Measurements from ENCODE around the gene CTNNA2.

Gene CTNNA2

GRCh38 chr2:80573167-80573566 is 1060.3 kb downstream of the CTNNA2 start:
- no peak for DNase-seq (ENCODE audit: low read depth)

- no peak for DNase-seq (ENCODE audit: low read depth)
Observed at GRCh38 chr2:80573950-80574349, 1061.1 kb downstream of the CTNNA2 start.

- no peak for DNase-seq (ENCODE audit: low read depth)
Observed at GRCh38 chr2:80579756-80580155, 1066.9 kb downstream of the CTNNA2 start.

- DNase-seq (ENCODE audit: low read depth), result no peak
Observed at GRCh38 chr2:80591233-80591632, 1078.4 kb downstream of the CTNNA2 start.

- no peak for DNase-seq (ENCODE audit: low read depth)
Observed at GRCh38 chr2:80592106-80592505, 1079.3 kb downstream of the CTNNA2 start.

- no peak for DNase-seq (ENCODE audit: low read depth)
Observed at GRCh38 chr2:80610108-80610507, 1097.3 kb downstream of the CTNNA2 start.

- DNase-seq (ENCODE audit: low read depth), result no peak
Observed at GRCh38 chr2:80621656-80622055, 1108.8 kb downstream of the CTNNA2 start.

GRCh38 chr2:80624062-80624461 is 1111.2 kb downstream of the CTNNA2 start:
- DNase-seq (ENCODE audit: low read depth), result no peak

- DNase-seq (ENCODE audit: low read depth), result no peak
Observed at GRCh38 chr2:80634590-80634989, 1121.7 kb downstream of the CTNNA2 start.

GRCh38 chr2:80638783-80639182 is 1125.9 kb downstream of the CTNNA2 start:
- DNase-seq (ENCODE audit: low read depth), result no peak

- no peak for DNase-seq (ENCODE audit: low read depth)
Observed at GRCh38 chr2:80642465-80642864, 1129.6 kb downstream of the CTNNA2 start.

GRCh38 chr2:80643598-80643997 is 1130.7 kb downstream of the CTNNA2 start:
- DNase-seq (ENCODE audit: low read depth), result no peak

GRCh38 chr2:80651435-80651834 is 1138.6 kb downstream of the CTNNA2 start:
- no peak for DNase-seq (ENCODE audit: low read depth)

- no peak for DNase-seq (ENCODE audit: low read depth)
Observed at GRCh38 chr2:80655265-80655664, 1142.4 kb downstream of the CTNNA2 start.

- DNase-seq (ENCODE audit: low read depth), result no peak
Observed at GRCh38 chr2:80670763-80671162, 1157.9 kb downstream of the CTNNA2 start.

GRCh38 chr2:80687524-80687923 is 1174.7 kb downstream of the CTNNA2 start:
- no peak for DNase-seq (ENCODE audit: low read depth)

- no peak for DNase-seq (ENCODE audit: low read depth)
Observed at GRCh38 chr2:80689106-80689505, 1176.3 kb downstream of the CTNNA2 start.

Data from activated T-helper 9 cell treated with anti-CD3 and anti-CD28 coated beads, Interleukin-2, amount 50 U/mL, for 16 hours (primary cell).